OCI-LY3 (cell line): ENCODE data around the gene HS2ST1.

Source experiments
- H2AFZ ChIP-seq: fragments of 200-600, 300-600 bp; shearing (Covaris generic); 2 replicates; pipeline ENCODE4 v1.6.0; 2014; ENCODE audit warnings: antibody characterized with exemption, low read depth, low read length
- H3K27ac ChIP-seq: fragments of 200-600, 300-600 bp; sonication (generic); 2 replicates; pipeline ENCODE4 v1.5.1; 2014; ENCODE audit warnings: mild to moderate bottlenecking, low read length, moderate library complexity, mixed read lengths
- H3K27me3 ChIP-seq: fragments of 200-600, 300-600 bp; sonication (generic); 2 replicates; pipeline ENCODE4 v1.6.1; 2014; ENCODE audit warnings: low read depth, low read length, mixed read lengths
- H3K36me3 ChIP-seq: fragments of 200-600, 300-600 bp; sonication (generic); replicated peaks from 2 replicates; pipeline ENCODE3; 2014; ENCODE audit warnings: low read depth, low read length, mixed read lengths
- H3K4me1 ChIP-seq: fragments of 300-600, 200-600 bp; sonication (generic); 2 replicates; pipeline ENCODE4 v1.6.1; 2014; ENCODE audit warnings: low read length, mixed read lengths
- H3K4me2 ChIP-seq: fragments of 200-600, 300-600 bp; sonication (generic); 2 replicates; pipeline ENCODE4 v1.6.1; 2014; ENCODE audit warnings: low read length, mixed read lengths
- H3K4me3 ChIP-seq: fragments of 300-600, 200-600 bp; sonication (generic); 2 replicates; pipeline ENCODE4 v1.5.1; 2014; ENCODE audit warnings: antibody characterized with exemption, mild to moderate bottlenecking, low read length, moderate library complexity
- H3K79me2 ChIP-seq: fragments of 300-600, 200-600 bp; shearing (Covaris generic); 2 replicates; pipeline ENCODE4 v1.6.1; 2014; ENCODE audit warnings: mild to moderate bottlenecking, low read length, mixed read lengths
- H3K9ac ChIP-seq: fragments of 300-600, 200-600 bp; shearing (Covaris generic); 2 replicates; pipeline ENCODE4 v1.6.0; 2014; ENCODE audit warnings: mild to moderate bottlenecking, low read length, moderate library complexity
- H3K9me3 ChIP-seq: fragments of 200-600, 300-600 bp; shearing (Covaris generic); 2 replicates; pipeline ENCODE4 v1.6.1; 2014; ENCODE audit warnings: low read length, mixed read lengths; ENCODE audit not compliant: insufficient read depth
- H4K20me1 ChIP-seq: fragments of 200-600, 300-600 bp; sonication (generic); 2 replicates; pipeline ENCODE4 v1.6.1; 2016; ENCODE audit warnings: low read length, mixed read lengths; ENCODE audit not compliant: insufficient read depth
- EZH2phosphoT487 ChIP-seq: fragments of 200-600 bp; shearing (Covaris generic); IDR thresholded peaks from 2 replicates; pipeline ENCODE4 v1.6.1; 2018; ENCODE audit warnings: antibody characterized with exemption, mixed run types, low read depth
- TF ChIP-seq, protein P1 (sequence below): fragments of 200-600, 300-600 bp; sonication (generic); IDR thresholded peaks from 2 replicates; pipeline ENCODE4 v1.5.1; 2014; ENCODE audit warnings: antibody characterized with exemption, low read length, low read depth

Gene HS2ST1

DNA sequence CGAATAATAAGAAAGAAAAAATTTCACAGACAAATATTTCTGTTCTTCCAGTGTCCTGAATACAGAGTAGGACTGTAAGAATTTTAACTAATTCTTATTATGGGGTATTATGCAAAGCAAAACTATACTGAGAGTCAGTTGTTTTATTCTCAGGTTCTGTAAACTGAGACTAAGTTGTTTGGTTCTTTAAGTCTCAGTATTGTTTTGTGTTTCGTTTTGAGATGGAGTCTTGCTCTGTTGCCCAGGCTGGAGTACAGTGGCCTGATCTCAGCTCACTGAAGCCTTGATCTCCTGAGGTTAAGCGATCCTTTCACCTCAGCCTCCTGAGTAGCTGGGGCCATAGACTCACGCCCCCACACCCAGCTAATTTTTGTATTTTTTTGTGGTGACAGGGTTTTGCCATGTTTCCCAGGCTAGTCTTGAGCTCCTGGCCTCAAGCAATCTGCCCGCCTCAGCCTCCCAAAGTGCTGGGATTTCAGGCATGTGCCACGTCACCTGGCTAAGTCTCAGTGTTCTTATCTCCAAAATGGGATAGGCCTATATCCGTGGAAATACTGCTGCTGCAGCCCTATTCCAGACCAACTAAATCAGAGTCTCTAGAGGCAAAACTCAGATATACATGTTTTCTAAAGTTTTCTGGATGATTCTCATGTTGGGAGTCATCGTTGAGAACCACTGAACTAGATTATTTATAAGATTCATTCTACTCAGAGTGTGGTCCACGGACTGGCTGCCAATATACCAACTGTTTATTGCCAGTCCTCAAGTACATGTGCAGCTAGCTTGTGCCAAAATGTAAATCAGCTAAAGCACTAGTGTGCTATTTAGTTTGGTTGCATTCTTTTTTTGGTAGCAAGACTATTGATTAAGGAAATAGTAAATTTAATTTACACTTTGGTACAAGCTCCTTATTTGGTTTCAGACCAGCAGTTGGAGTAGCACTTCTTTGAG, 116.6 kb downstream of the HS2ST1 start:
- peaks cover 23% of the 10 kb centered on the region for H3K4me1 ChIP-seq
- no peaks in the 10 kb centered on the region for H4K20me1 ChIP-seq
- H3K9ac ChIP-seq: no peak overlapping the region
- peaks cover 53% of the 10 kb centered on the region for H3K79me2 ChIP-seq
- peak overlapping the region; percentile 30 for H3K27ac ChIP-seq
- H2AFZ ChIP-seq: no peak overlapping the region
- H3K36me3 ChIP-seq: peaks cover 9% of the 10 kb centered on the region
- H3K9me3 ChIP-seq: no peaks in the 10 kb centered on the region
- H3K27me3 ChIP-seq: no peaks in the 10 kb centered on the region
- TF ChIP-seq, protein P1, sequence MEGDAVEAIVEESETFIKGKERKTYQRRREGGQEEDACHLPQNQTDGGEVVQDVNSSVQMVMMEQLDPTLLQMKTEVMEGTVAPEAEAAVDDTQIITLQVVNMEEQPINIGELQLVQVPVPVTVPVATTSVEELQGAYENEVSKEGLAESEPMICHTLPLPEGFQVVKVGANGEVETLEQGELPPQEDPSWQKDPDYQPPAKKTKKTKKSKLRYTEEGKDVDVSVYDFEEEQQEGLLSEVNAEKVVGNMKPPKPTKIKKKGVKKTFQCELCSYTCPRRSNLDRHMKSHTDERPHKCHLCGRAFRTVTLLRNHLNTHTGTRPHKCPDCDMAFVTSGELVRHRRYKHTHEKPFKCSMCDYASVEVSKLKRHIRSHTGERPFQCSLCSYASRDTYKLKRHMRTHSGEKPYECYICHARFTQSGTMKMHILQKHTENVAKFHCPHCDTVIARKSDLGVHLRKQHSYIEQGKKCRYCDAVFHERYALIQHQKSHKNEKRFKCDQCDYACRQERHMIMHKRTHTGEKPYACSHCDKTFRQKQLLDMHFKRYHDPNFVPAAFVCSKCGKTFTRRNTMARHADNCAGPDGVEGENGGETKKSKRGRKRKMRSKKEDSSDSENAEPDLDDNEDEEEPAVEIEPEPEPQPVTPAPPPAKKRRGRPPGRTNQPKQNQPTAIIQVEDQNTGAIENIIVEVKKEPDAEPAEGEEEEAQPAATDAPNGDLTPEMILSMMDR: no peak
- no peak for TF ChIP-seq EZH2phosphoT487
- H3K4me3 ChIP-seq: no peak overlapping the region
- peak overlapping the region; percentile 21 for H3K4me2 ChIP-seq

DNA sequence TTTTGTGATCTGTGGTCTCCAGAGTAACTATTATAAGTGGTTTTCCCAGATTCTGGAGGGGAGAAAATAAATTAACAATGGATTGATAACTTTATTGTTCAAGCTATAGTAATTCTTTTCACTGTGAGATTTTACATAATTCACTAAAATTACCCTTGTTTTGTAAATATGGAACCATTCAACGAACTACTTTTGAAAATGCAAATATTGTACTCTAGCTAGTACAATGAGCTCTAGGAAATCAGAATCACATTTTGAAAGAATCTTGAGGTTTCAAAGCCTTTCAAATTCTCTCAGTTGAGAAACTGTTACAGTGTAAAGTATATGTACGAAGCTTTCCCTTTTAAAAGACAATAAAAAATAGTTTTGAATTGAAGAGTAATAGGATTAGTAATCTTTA, 119.9 kb downstream of the HS2ST1 start:
- H3K9me3 ChIP-seq: no peaks in the 10 kb centered on the region
- no peak overlapping the region for H3K27ac ChIP-seq
- peaks cover 6% of the 10 kb centered on the region for H3K36me3 ChIP-seq
- no peak overlapping the region for H3K9ac ChIP-seq
- H3K4me2 ChIP-seq: no peak overlapping the region
- no peak overlapping the region for H2AFZ ChIP-seq
- peaks cover 23% of the 10 kb centered on the region for H3K4me1 ChIP-seq
- no peaks in the 10 kb centered on the region for H3K27me3 ChIP-seq
- H3K79me2 ChIP-seq: peaks cover 52% of the 10 kb centered on the region
- no peaks in the 10 kb centered on the region for H4K20me1 ChIP-seq
- H3K4me3 ChIP-seq: no peak overlapping the region
- TF ChIP-seq EZH2phosphoT487: no peak
- TF ChIP-seq, protein P1: no peak

DNA sequence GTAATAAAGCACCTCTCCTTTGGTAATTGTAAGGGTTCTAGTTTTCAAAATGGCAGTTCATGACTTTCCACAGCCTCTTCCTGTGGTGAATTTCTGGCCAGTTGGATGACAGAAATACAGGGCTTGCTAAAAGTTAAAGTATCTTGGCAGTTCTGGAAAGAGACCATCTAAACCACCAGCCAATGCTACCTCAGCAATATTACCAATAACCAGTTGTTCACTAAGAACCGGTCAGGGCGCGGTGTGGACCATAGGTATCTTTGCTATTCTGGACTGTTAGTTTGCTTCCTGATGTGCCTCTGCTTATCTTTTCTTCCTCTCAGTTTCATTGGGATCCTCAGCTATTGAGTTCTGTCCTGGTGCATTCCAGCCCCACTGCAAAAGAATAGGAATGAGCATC, 124.7 kb downstream of the HS2ST1 start:
- peaks cover 35% of the 10 kb centered on the region for H3K79me2 ChIP-seq
- H3K4me2 ChIP-seq: no peak overlapping the region
- no peaks in the 10 kb centered on the region for H3K4me1 ChIP-seq
- H3K36me3 ChIP-seq: no peaks in the 10 kb centered on the region
- no peak for TF ChIP-seq EZH2phosphoT487
- TF ChIP-seq, protein P1: no peak
- no peaks in the 10 kb centered on the region for H3K9me3 ChIP-seq
- H3K27ac ChIP-seq: no peak overlapping the region
- H3K9ac ChIP-seq: no peak overlapping the region
- no peak overlapping the region for H2AFZ ChIP-seq
- H3K27me3 ChIP-seq: no peaks in the 10 kb centered on the region
- no peaks in the 10 kb centered on the region for H4K20me1 ChIP-seq
- no peak overlapping the region for H3K4me3 ChIP-seq

DNA sequence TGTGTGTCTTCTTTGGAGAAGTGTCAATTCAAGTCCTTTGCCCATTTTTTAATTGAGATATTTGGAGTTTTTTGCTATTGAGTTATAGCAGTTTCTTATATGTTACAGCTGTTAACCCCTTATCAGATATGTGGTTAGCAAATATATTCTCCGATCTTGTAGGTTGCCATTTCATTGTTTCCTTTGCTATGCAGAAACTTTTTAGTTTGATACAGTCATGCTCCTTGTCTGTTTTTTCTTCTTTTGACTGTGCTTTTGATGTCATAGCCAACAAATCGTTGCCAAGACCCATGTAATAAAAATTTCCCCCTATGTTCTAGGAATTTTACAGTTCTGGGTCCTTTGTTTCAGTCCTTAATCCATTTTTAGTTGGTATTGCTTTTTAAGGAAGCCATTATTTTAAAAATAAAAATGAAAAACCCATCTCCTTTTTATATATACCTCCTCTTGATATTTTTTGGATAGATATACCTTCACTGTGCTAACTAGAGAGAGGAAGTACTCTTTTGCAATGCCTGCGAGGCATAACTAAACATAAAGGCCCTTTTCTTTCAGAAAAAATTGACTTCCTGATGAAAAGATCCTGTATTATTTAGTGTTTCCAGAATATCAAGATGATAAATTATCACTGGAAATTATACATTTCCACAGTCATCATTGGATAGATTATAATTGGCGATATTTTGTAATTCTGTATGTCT, 127.8 kb downstream of the HS2ST1 start:
- H3K4me1 ChIP-seq: peaks cover 15% of the 10 kb centered on the region
- H3K4me2 ChIP-seq: no peak overlapping the region
- no peaks in the 10 kb centered on the region for H3K27me3 ChIP-seq
- H2AFZ ChIP-seq: no peak overlapping the region
- H3K9ac ChIP-seq: no peak overlapping the region
- peaks cover 38% of the 10 kb centered on the region for H3K79me2 ChIP-seq
- no peak overlapping the region for H3K27ac ChIP-seq
- H3K9me3 ChIP-seq: no peaks in the 10 kb centered on the region
- no peaks in the 10 kb centered on the region for H4K20me1 ChIP-seq
- no peak for TF ChIP-seq EZH2phosphoT487
- TF ChIP-seq, protein P1: no peak
- H3K36me3 ChIP-seq: peaks cover 3% of the 10 kb centered on the region
- no peak overlapping the region for H3K4me3 ChIP-seq
